ENCODE measurements around the gene FOXS1.

FOXS1 gene

GRCh38 chr20:31861385-31862156 is 16.2 kb upstream of the FOXS1 start:
- DNase-seq (ENCODE audit: low read depth in 1 of 2, low spot score in 1 of 2), result peak; percentile 33 to 47

- no peak for DNase-seq (ENCODE audit: low read depth in 1 of 2, low spot score in 1 of 2)
Observed at GRCh38 chr20:31861135-31861384, 15.7 kb upstream of the FOXS1 start.

- no peak for DNase-seq (ENCODE audit: low read depth in 1 of 2, low spot score in 1 of 2)
Observed at GRCh38 chr20:31860390-31861134, 15.2 kb upstream of the FOXS1 start.

GRCh38 chr20:31859998-31860380 is 14.6 kb upstream of the FOXS1 start:
- DNase-seq (ENCODE audit: low read depth in 1 of 2, low spot score in 1 of 2), result no peak

- DNase-seq (ENCODE audit: low read depth in 1 of 2, low spot score in 1 of 2), result no peak
Observed at GRCh38 chr20:31859266-31859997, 14.0 kb upstream of the FOXS1 start.

GRCh38 chr20:31858760-31859083 is 13.3 kb upstream of the FOXS1 start:
- no peak for DNase-seq (ENCODE audit: low read depth in 1 of 2, low spot score in 1 of 2)

GRCh38 chr20:31857861-31858759 is 12.7 kb upstream of the FOXS1 start:
- no peak for DNase-seq (ENCODE audit: low read depth in 1 of 2, low spot score in 1 of 2)

GRCh38 chr20:31856516-31856915 is 11.1 kb upstream of the FOXS1 start:
- no peak for DNase-seq (ENCODE audit: low read depth in 1 of 2, low spot score in 1 of 2)

- no peak for DNase-seq (ENCODE audit: low read depth in 1 of 2, low spot score in 1 of 2)
Observed at GRCh38 chr20:31853481-31853880, 8.1 kb upstream of the FOXS1 start.

- no peak for DNase-seq (ENCODE audit: low read depth in 1 of 2, low spot score in 1 of 2)
Observed at GRCh38 chr20:31851240-31851955, 6.0 kb upstream of the FOXS1 start.

- no peak for DNase-seq (ENCODE audit: low read depth in 1 of 2, low spot score in 1 of 2)
Observed at GRCh38 chr20:31849306-31849930, 4.0 kb upstream of the FOXS1 start.

GRCh38 chr20:31848088-31848999 is 2.9 kb upstream of the FOXS1 start:
- DNase-seq (ENCODE audit: low read depth in 1 of 2, low spot score in 1 of 2), result no peak

- no peak for DNase-seq (ENCODE audit: low read depth in 1 of 2, low spot score in 1 of 2)
Observed at GRCh38 chr20:31846793-31847138, 1.4 kb upstream of the FOXS1 start.

GRCh38 chr20:31844737-31845299 is 586 bp downstream of the FOXS1 start:
- no peak for DNase-seq (ENCODE audit: low read depth in 1 of 2, low spot score in 1 of 2)

GRCh38 chr20:31843881-31844280 is 1.5 kb downstream of the FOXS1 start:
- DNase-seq (ENCODE audit: low read depth in 1 of 2, low spot score in 1 of 2), result no peak

- no peak for DNase-seq (ENCODE audit: low read depth in 1 of 2, low spot score in 1 of 2)
Observed at GRCh38 chr20:31843288-31843687, 2.1 kb downstream of the FOXS1 start.

- no peak for DNase-seq (ENCODE audit: low read depth in 1 of 2, low spot score in 1 of 2)
Observed at GRCh38 chr20:31842471-31843157, 2.8 kb downstream of the FOXS1 start.

- DNase-seq (ENCODE audit: low read depth in 1 of 2, low spot score in 1 of 2), result no peak
Observed at GRCh38 chr20:31841928-31842327, 3.5 kb downstream of the FOXS1 start.

All from stimulated activated CD4-positive, alpha-beta T cell treated with anti-CD3 and anti-CD28 coated beads, Interleukin-15, amount 100 ng/mL, for 1 hour (primary cell).